ENCODE results near the gene SSTR1. TPM values are rescaled to one million over a fixed set of nuclear protein-coding genes. Genes with fewer than 3 reads are reported as not detected.

SSTR1 gene
- total RNA-seq, 2 experiments from 2014 or later = not detected

DNA sequence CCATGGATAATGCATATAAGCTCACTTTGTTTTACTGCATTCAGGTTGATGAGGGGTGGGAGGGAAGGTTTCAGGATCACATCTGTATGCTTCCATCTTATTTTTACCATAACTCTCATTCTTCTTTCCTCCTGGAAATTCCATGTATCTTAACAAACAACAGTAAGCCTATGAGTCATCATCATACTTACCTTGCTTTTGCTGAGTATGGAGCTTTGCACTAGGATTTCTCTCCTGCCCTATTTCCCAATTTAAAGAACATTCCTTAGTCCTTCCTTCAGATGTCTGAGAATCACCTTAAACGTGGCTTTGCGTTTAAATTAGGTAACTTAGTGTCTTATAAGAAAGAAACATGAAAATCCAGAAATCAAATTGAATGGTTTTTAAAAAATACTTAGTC, 49.8 kb downstream of the SSTR1 start:
- no peaks in the 10 kb centered on the region for H3K9me3 Mint-ChIP-seq
- no peak overlapping the region for H3K4me3 Mint-ChIP-seq
- H3K27ac Mint-ChIP-seq = no peak overlapping the region
- H3K36me3 Mint-ChIP-seq (ENCODE audit: low read depth) = no peaks in the 10 kb centered on the region
- CTCF ChIA-PET = no interaction called here
- no peak for ATAC-seq
- intact Hi-C loops (cut with micrococcal nuclease) = no loop called here
- TF ChIP-seq, protein P1, sequence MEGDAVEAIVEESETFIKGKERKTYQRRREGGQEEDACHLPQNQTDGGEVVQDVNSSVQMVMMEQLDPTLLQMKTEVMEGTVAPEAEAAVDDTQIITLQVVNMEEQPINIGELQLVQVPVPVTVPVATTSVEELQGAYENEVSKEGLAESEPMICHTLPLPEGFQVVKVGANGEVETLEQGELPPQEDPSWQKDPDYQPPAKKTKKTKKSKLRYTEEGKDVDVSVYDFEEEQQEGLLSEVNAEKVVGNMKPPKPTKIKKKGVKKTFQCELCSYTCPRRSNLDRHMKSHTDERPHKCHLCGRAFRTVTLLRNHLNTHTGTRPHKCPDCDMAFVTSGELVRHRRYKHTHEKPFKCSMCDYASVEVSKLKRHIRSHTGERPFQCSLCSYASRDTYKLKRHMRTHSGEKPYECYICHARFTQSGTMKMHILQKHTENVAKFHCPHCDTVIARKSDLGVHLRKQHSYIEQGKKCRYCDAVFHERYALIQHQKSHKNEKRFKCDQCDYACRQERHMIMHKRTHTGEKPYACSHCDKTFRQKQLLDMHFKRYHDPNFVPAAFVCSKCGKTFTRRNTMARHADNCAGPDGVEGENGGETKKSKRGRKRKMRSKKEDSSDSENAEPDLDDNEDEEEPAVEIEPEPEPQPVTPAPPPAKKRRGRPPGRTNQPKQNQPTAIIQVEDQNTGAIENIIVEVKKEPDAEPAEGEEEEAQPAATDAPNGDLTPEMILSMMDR (IDR thresholded peaks at IDR 0.05) = no peak
- no peak for DNase-seq
- POLR2A ChIA-PET = no interaction called here
- H3K27me3 Mint-ChIP-seq = peaks cover 30% of the 10 kb centered on the region
- peaks cover 5% of the 10 kb centered on the region for H3K4me1 Mint-ChIP-seq (ENCODE audit: low read depth)

DNA sequence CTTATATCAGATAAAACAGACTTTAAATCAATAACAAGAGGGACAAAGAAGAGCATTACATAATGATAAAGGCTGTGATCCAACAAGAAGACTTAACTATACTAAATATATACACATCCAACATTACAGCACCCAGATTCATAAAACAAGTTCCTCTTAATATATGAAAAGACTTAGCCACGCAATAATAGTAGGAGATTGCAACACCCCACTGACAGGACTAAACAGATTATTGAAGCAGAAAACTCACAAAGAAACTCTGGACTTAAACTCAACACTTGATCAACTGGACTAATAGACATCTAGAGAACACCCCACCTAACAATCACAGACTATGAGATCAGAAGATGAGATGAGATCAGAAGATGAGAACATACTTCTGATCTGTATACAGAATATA, 53.9 kb downstream of the SSTR1 start:
- Mint-ChIP-seq H3K4me1 (ENCODE audit: low read depth) (no peaks in the 10 kb centered on the region), H3K27ac (no peak overlapping the region), H3K36me3 (ENCODE audit: low read depth) (no peaks in the 10 kb centered on the region), H3K27me3 (peaks cover 10% of the 10 kb centered on the region), H3K9me3 (peaks cover 1% of the 10 kb centered on the region), H3K4me3 (no peak overlapping the region)
- intact Hi-C loops (cut with micrococcal nuclease) = no loop called here
- TF ChIP-seq, protein P1 (IDR thresholded peaks at IDR 0.05) = no peak
- no peak for DNase-seq
- no peak for ATAC-seq
- ChIA-PET CTCF (no interaction called here), POLR2A (no interaction called here)

Other genes with a start within 250 kb of the SSTR1 start
- gene CLEC14A, start 48.2 kb downstream of the SSTR1 start, total RNA-seq = not detected